GM19468 (cell line): Measurements from ENCODE around the gene ACP6.
"Not testable (repeated sequence)": the region's sequence is repeated elsewhere in the genome, so short reads cannot be mapped to it uniquely, and the experiment has no call there.

ENCODE experiments used
- ATAC-seq: cut with Tn5 transposase; IDR thresholded peaks from one replicate; pipeline ENCODE4 v1.9.1; 2021; ENCODE audit warnings: mild to moderate bottlenecking, moderate library complexity, moderate number of reproducible peaks; ENCODE audit not compliant: unreplicated experiment; ENCODE audit errors: extremely low read depth

Gene ACP6

GRCh38 chr1:147670319-147671001 lies at the start of gene ACP6:
ACP6 (minus strand) TSS chr1:147670524; CDS start chr1:147670048, 476 bp downstream.
- ATAC-seq, result peak; percentile 87

DNA sequence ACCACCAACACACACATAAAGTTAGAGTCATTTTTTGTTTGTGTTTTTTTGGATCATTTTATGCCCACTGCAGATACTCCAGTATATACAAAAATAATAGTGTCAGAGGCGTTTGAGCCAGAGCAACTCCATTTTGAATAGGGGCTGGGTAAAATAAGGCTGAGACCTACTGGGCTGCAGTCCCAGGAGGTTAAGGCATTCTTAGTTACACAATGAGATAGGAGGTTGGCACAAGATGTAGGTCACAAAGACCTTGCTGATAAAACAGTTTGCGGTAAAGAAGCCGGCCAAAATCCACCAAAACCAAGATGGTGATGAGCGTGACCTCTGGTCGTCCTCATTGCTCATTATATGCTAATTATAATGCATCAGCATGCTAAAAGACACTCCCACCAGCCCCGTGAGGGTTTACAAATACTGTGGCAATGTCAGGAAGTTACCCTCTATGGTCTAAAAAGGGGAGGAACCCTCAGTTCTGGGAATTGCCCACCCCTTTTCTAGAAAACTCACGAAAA lies 49.4 kb upstream of the ACP6 start:
- ATAC-seq, result no peak

DNA sequence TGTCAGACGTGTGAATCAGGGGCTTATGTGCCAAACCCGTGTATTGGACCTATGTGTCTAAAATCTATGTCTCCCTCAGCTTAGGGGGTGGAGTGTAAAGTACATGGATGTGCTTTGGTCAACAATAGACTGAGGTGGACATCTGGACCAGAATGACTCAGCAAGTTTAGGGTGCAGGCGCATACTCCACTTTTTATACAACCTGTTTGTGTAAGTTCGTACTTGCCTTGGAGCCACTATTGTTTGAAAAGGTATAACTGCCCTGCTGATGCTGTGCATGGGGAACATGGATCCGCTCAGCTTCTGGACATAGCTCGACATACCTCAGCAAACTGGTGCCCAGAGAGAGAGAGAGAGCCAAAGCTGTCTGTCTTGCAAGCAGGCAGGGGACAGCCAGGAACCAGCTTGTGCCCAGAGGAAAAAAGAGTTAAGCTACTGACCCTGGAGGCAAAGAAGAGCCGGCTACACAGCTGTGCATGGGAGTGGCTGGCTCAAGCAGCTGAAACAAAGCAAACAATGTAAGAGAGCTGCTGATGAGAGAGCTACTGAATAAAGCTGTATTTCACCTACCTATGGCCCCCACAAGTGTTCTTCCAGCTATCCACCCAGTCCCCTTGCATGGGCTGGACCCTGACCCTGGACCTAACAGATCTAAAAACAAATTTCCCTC lies 48.8 kb upstream of the ACP6 start:
- ATAC-seq, result no peak

GRCh38 chr1:147717706-147718097 lies 47.4 kb upstream of the ACP6 start:
- ATAC-seq, result no peak

GRCh38 chr1:147717051-147717705 lies 46.9 kb upstream of the ACP6 start:
- no peak for ATAC-seq

GRCh38 chr1:147712605-147713004 lies 42.3 kb upstream of the ACP6 start:
- ATAC-seq, result no peak

GRCh38 chr1:147700042-147701006 lies 30.0 kb upstream of the ACP6 start:
- no peak for ATAC-seq

GRCh38 chr1:147699686-147700041 lies 29.3 kb upstream of the ACP6 start:
- no peak for ATAC-seq

GRCh38 chr1:147683163-147683763 lies 12.9 kb upstream of the ACP6 start:
- ATAC-seq, result no peak

- ATAC-seq, result not testable (repeated sequence)
These were observed 10.4 kb upstream of the ACP6 start for GRCh38 chr1:147680608-147681235.

- not testable (repeated sequence) for ATAC-seq
These were observed 7.4 kb upstream of the ACP6 start for GRCh38 chr1:147677681-147678080.

DNA sequence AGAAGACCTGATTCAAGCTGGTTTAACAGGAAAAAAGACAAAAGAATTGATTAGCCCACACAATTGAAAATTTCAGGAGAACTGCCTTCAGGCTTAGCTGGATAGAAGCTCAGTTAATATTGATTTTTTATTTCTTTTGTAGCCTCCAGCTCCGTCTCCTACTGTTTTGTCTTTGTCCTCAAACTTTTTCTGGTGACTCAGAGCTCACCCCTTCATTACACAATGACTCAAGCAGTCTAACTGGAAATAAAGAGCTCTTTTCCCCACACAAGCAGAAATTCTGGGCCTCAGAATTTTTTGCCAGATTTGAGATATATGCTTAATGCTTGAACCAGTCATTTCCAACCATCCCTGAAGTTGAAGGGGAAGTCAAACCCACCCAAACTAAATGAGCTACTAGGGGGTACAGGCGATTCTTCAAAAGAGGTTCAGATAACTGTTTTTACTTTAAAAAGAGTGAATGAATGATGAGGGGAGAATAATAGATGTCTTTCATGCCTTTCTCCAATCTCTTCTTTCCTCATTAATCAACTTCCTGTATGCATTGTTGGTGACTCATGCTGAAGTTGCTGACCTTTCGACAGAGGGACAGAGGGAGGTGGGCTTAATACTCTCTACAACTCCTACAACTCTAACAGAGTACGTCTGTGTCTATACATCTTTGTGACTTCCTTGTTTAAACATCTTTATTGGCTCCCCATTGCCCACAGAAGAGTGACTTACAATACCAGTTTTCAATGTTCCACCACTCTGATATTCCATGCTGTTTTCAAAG lies 6.2 kb upstream of the ACP6 start:
- no peak for ATAC-seq

DNA sequence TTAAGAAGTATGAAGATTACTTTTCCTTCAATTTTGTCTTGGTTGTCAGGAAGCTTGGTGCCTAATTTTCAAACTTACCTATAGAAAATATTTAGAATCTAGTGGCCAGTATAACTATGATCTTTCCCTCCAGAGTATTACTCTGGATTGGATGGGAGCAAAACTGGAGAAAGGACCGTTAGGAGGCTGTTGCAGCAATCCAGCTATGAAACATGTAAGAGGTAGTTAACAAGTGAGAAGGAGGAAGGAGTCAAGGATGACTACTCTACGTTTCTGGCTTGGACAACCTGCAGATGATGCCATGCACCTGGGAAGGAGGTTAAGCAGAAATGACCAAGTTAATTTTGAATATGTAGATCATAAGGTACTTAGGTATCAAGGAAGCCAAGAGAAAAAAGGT lies 3.5 kb upstream of the ACP6 start:
- ATAC-seq, result no peak

DNA sequence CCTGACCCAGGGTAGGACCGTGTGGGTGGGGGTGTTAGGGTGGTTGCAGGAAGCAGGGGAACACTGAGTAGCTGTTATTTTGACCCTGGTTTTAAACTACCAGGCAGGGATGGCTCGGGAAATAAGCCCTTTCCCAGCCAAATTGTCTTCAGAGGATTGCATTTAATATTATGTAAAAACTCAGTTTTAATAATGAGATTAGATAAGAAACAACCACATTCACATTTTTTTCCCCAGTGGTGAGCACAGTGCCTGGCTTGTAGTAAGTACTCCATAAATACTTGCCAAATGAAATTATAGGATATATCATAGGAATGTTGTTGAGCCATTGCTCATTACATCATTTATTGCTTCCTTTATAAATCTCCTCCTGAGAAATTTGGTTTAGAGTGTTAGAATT lies 3.1 kb upstream of the ACP6 start:
- ATAC-seq, result no peak

- no peak for ATAC-seq
These were observed 630 bp downstream of the ACP6 start for GRCh38 chr1:147669469-147670318.

DNA sequence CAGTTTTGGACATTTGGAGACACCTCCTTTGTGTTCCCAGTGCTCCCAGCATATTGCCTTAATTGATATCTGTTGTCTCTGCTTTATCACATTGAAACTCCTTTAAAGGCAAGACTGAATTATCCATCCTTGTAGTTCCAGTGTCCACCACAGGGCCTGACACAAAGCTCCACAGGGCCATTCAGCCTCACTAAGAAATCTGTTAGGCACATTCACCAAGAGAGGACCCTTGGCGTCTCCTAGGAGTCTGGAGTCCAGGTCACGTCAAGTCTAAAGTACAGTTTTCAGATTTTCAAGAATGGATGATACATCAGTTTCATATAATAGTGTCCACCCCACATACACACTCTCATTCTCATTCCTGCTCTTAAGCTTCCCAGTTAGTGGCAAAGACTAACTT lies 4.8 kb downstream of the ACP6 start:
- no peak for ATAC-seq

GRCh38 chr1:147664206-147664605 lies 6.1 kb downstream of the ACP6 start:
- ATAC-seq, result no peak

- ATAC-seq, result no peak
These were observed 15.8 kb downstream of the ACP6 start for GRCh38 chr1:147654511-147654910.
